ES-I3 (cell line): Measurements from ENCODE around the gene AGBL1.

Source experiments
- H3K36me3 ChIP-seq: 2 replicates; pipeline ENCODE4 v1.6.1; 2013; ENCODE audit warnings: mild to moderate bottlenecking, low read length, control low read depth, moderate library complexity; ENCODE audit not compliant: insufficient read depth
- H3K4me1 ChIP-seq: 2 replicates; pipeline ENCODE4 v1.6.1; 2013; ENCODE audit warnings: mild to moderate bottlenecking, control low read depth, low read length; ENCODE audit not compliant: insufficient read depth
- H3K9ac ChIP-seq: 2 replicates; pipeline ENCODE4 v1.6.1; 2013; ENCODE audit warnings: low read depth, mild to moderate bottlenecking, low read length, moderate library complexity
- H3K9me3 ChIP-seq: 2 replicates; pipeline ENCODE4 v1.6.1; 2013; ENCODE audit warnings: mild to moderate bottlenecking, low read length, moderate library complexity; ENCODE audit not compliant: control insufficient read depth, insufficient read depth

The AGBL1 gene

GRCh38 chr15:86804406-86804805 lies 724.7 kb downstream of the AGBL1 start:
- Histone ChIP-seq H3K4me1 (no peaks in the 10 kb centered on the region), H3K9ac (no peak overlapping the region), H3K36me3 (no peaks in the 10 kb centered on the region), H3K9me3 (no peaks in the 10 kb centered on the region)

- H3K9ac ChIP-seq: no peak overlapping the region
Observed at GRCh38 chr15:86810329-86810728, 730.7 kb downstream of the AGBL1 start.

GRCh38 chr15:86813892-86814291 lies 734.2 kb downstream of the AGBL1 start:
- Histone ChIP-seq H3K4me1 (no peaks in the 10 kb centered on the region), H3K9ac (no peak overlapping the region), H3K36me3 (no peaks in the 10 kb centered on the region), H3K9me3 (no peaks in the 10 kb centered on the region)

More at GRCh38 chr15:86810329-86810728, 730.7 kb downstream of the AGBL1 start:
- Histone ChIP-seq H3K4me1 (no peaks in the 10 kb centered on the region), H3K36me3 (no peaks in the 10 kb centered on the region), H3K9me3 (no peaks in the 10 kb centered on the region)

GRCh38 chr15:86829245-86829644 lies 749.6 kb downstream of the AGBL1 start:
- Histone ChIP-seq H3K4me1 (no peaks in the 10 kb centered on the region), H3K9me3 (no peaks in the 10 kb centered on the region), H3K9ac (no peak overlapping the region), H3K36me3 (no peaks in the 10 kb centered on the region)

GRCh38 chr15:86830304-86830703 lies 750.6 kb downstream of the AGBL1 start:
- Histone ChIP-seq H3K9me3 (no peaks in the 10 kb centered on the region), H3K4me1 (no peaks in the 10 kb centered on the region), H3K36me3 (no peaks in the 10 kb centered on the region), H3K9ac (no peak overlapping the region)

- no peaks in the 10 kb centered on the region for H3K36me3 ChIP-seq
- no peaks in the 10 kb centered on the region for H3K4me1 ChIP-seq
- H3K9ac ChIP-seq: no peak overlapping the region
- H3K9me3 ChIP-seq: no peaks in the 10 kb centered on the region
Observed at GRCh38 chr15:86833595-86833994, 753.9 kb downstream of the AGBL1 start.

GRCh38 chr15:86834115-86834863 lies 754.6 kb downstream of the AGBL1 start:
- no peaks in the 10 kb centered on the region for H3K4me1 ChIP-seq
- H3K9ac ChIP-seq: no peak overlapping the region
- H3K36me3 ChIP-seq: no peaks in the 10 kb centered on the region
- no peaks in the 10 kb centered on the region for H3K9me3 ChIP-seq

GRCh38 chr15:86837294-86838061 lies 757.8 kb downstream of the AGBL1 start:
- H3K9ac ChIP-seq: no peak overlapping the region
- H3K36me3 ChIP-seq: no peaks in the 10 kb centered on the region
- H3K4me1 ChIP-seq: no peaks in the 10 kb centered on the region
- no peaks in the 10 kb centered on the region for H3K9me3 ChIP-seq

- Histone ChIP-seq H3K9ac (no peak overlapping the region), H3K36me3 (no peaks in the 10 kb centered on the region), H3K4me1 (no peaks in the 10 kb centered on the region)
Observed at GRCh38 chr15:86839502-86839901, 759.8 kb downstream of the AGBL1 start.

GRCh38 chr15:86840996-86841395 lies 761.3 kb downstream of the AGBL1 start:
- H3K9me3 ChIP-seq: no peaks in the 10 kb centered on the region
- no peaks in the 10 kb centered on the region for H3K4me1 ChIP-seq
- no peak overlapping the region for H3K9ac ChIP-seq
- H3K36me3 ChIP-seq: no peaks in the 10 kb centered on the region

More at GRCh38 chr15:86839502-86839901, 759.8 kb downstream of the AGBL1 start:
- H3K9me3 ChIP-seq: no peaks in the 10 kb centered on the region

GRCh38 chr15:86842199-86842598 lies 762.5 kb downstream of the AGBL1 start:
- no peak overlapping the region for H3K9ac ChIP-seq
- H3K9me3 ChIP-seq: no peaks in the 10 kb centered on the region
- no peaks in the 10 kb centered on the region for H3K36me3 ChIP-seq
- no peaks in the 10 kb centered on the region for H3K4me1 ChIP-seq

- H3K36me3 ChIP-seq: no peaks in the 10 kb centered on the region
- H3K9me3 ChIP-seq: no peaks in the 10 kb centered on the region
- H3K9ac ChIP-seq: no peak overlapping the region
- H3K4me1 ChIP-seq: no peaks in the 10 kb centered on the region
Observed at GRCh38 chr15:86846036-86846435, 766.4 kb downstream of the AGBL1 start.

GRCh38 chr15:86849136-86849535 lies 769.5 kb downstream of the AGBL1 start:
- H3K4me1 ChIP-seq: no peaks in the 10 kb centered on the region
- no peaks in the 10 kb centered on the region for H3K36me3 ChIP-seq
- H3K9ac ChIP-seq: no peak overlapping the region
- H3K9me3 ChIP-seq: no peaks in the 10 kb centered on the region

- H3K9me3 ChIP-seq: no peaks in the 10 kb centered on the region
- no peak overlapping the region for H3K9ac ChIP-seq
Observed at GRCh38 chr15:86849558-86850285, 770.1 kb downstream of the AGBL1 start.

More at GRCh38 chr15:86849558-86850285, 770.1 kb downstream of the AGBL1 start:
- Histone ChIP-seq H3K36me3 (no peaks in the 10 kb centered on the region), H3K4me1 (no peaks in the 10 kb centered on the region)
